OCI-M2 (cell line): ENCODE data around the gene VCPKMT.

Source experiments
- DNase-seq: peaks from one replicate; lab custom pipeline; 2025; ENCODE audit not compliant: unreplicated experiment; lab: John Stamatoyannopoulos, UW

The VCPKMT gene

DNA sequence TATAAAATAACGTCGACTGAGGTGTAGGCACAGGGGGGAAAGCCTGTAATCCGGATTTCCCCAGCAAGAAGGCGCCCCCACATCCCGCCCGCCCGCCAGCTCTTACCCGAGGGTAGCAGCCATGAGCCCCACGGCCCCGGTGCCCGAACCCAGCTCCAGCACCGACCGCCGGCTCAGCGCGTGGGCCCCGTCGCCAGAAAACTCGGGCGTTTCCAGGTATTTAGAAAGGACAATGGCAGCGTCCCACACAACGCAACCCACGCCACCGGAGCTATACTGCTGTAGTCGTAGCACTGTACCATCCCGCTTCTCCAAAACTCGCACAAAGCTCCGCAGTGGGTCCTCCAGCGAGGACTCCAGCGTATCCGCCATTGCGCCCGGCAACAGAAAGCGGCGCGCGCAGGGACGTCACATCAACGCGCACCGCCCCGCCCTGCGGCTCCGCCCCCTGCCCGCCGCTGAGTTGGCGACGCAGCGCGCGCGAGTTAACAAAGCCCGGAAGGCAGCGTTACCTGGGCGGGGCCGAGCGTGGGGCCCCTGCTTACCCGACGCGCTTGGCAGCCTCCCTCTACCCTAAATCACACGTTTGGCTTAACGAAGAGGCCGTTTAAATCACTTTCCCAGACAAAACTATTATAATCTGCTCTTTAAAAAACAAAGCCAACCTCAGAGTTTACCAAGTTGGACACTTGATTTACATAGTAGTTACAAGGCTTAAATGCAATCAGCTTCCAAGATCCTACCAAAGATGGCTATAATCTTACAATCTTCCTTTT lies at the start of gene VCPKMT:
TSS of gene VCPKMT (minus strand) at position 392 of the 776 bp plus-strand sequence. CDS start at position 372, 20 bp downstream.
- peak; percentile 73 for DNase-seq

DNA sequence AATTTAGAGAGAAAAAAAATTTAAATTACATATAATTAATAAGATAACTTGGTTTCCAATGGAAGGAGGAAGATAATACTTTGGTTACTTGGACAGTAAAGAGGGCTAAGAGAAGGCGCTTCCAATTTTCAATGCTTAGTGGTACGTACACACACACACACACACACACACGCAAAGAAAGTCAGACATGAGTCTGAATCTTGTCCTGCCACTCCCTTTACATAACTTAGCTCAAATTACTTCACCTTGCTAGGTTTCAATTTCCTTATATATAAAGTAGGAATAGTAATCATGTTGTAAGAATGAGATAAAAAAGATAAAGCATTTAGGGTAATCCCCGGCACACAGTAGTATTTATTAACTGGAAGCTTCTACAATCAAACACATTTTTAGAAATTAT lies 39.7 kb upstream of the VCPKMT start:
- no peak for DNase-seq

DNA sequence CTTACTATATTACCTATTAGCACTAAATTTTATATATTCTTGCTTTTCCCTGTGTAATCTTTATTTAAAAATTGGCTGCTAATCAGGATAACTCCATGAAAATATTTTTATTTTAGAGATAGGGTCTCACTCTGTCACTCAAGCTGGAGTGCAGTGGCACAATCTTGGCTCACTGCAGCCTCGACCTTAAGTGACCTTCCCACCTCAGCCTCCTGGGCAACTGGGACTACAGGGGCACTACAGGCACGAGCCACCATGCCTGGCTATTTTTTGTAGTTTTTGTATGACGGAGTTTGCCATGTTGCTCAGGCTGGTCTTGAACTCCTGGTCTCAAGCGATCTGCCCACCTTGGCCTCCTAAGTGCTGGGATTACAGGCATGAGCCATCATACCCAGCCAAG lies 32.4 kb upstream of the VCPKMT start:
- DNase-seq = no peak

DNA sequence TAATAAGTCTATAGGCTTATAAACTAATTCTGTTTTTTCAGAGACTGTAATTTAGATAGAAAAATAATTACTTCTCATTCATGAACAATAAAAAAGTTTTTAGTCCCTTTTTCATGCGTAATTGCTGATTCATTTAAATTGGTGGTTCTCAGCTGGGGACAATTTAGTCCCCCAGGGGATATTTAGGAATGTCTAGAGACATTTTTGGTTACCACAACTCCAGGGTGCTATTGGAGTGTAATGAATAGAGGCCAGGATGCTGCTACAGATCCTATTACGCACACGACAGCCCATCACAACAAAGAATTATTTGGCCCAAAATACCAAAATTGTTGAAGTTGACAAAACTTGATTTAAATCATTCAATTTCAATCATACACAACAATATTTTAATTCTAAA lies 22.8 kb upstream of the VCPKMT start:
- no peak for DNase-seq

DNA sequence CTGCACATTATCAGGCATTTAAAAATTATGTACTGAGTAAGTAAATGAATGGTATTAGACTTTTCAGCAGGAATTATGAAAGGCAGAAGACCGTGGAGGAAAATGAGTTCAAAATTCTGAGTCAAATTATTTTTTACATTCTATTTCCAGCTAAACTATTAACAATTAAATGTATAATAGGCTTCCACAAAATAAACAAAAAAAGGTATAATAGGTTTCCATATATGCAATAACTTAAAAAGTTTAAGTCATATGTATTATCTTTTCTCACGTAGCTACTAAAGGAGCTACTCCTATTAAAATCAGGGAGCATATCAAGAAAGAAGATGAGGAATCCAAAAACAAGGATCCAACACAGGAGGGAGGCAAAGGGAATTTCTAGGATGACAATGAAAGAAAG lies 11.4 kb upstream of the VCPKMT start:
- DNase-seq = no peak

DNA sequence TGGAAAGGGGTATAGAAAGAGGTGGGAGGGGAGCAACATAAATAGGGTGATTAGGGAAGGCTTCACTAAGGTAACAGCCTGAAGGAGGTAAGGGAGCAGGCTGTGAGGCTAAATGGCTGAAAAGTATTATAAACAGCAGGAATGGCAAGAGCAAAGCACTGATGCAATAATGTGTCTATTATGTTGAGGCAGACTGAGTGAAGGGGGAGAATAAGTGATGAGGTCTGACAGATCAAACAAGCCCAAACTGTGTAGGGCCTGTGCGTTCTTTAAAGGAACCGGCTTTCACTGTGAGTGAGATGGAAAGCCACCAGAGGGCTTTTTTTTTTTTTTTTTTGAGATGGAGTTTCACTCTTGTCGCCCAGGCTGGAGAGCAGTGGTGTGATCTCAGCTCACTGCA lies 6.7 kb upstream of the VCPKMT start:
- DNase-seq = no peak

DNA sequence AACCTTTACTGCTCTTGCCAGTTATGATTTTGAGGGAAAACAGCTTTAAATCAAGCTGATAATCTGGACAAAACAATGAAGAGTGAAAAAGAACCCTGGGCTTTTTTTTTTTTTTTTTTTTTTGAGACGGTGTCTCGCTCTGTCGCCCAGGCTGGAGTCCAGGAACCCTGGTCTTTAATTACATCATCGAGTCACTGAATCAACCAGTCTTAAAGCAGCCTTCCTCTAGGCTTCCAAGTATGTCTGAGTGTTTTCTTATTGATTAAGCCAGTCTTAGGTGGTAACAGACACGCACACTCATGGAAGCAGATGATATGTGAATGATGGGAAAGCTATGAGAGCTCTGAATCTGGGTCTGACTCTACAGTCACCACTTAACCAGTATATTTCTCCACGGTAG lies 5.9 kb upstream of the VCPKMT start:
- DNase-seq = no peak

DNA sequence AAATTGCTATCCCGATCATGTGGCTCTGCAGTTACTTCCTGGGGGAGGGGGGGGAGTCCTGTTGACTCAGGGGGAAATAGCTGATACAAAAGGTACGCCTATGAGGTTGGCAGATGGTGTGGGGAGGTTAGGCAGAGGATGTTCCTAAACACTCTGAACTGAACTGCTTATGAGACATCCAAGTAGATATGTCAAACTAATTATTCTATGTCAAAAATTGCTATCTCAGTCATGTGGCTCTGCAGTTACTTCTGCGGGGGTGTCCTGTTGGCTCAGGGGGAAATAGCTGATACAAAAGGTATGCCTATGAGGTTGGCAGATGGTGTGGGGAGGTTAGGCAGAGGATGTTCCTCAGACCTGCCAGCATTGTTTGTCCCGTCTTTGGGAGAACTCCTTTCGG lies 5.1 kb upstream of the VCPKMT start:
- DNase-seq = no peak

DNA sequence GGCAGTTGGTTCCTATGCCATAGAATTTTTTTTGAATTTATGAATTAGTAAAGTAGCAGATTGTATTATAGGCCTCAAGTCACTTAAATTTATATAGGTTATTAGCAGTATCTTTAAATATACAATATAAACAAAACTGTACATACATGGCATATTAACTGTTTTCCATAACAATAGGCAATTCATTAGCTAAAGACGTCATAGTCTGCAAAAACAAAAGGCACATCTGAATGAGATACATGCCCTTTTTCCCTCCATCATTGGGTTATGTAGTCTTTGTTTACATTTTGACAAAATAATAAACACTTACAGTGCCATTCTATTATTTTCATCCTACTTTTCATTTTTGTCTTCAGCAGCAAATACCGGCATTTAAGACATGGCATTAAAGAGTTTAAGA lies 1.1 kb upstream of the VCPKMT start:
- no peak for DNase-seq

DNA sequence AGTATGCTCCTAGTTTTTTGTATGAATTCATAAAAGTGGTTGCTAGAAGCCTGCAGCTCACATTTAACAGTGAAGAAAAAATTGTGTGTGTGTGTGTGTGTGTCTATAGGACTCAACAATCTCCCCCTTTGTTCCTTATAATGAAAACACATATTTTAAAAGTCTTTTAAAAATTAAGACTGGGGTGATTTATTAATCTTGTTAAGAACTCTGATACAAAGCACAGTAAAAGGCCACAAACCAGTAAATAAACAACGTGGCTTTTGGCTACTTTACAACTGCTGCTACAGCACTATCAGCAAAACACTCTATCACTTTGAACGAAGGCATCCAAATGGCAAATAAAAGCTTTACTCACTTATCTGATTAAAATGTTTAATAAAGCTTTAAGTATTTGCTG lies 594 bp upstream of the VCPKMT start:
- no peak for DNase-seq

DNA sequence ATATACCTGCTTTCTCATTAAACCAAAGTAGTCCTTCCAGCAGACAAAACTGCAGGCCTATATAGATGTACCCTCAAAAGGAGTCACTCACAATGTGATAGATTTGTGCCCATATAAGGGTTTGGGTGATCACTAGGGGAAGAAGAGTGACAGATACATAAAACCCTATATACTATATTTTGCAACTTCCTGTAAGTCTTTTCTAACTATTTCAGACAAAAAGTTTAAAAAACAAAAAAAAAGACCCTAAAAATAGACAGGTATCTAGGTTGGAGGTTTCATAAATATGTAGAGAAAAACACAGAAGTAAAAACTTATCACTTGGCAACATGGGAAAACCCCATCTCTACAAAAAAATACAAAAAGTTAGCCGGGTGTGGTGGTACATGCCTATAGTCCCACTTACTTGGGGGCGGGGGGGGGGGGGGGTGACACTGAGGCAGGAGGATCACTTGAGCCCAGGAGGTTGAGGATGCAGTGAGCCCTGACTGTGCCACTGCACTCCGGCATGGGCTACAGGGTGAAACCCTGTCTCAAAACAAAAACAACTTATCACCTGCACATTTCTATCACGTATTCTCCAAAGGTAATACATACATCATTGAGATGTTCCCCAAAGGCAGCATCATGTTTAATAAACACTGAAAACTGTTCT lies 2.9 kb downstream of the VCPKMT start:
- no peak for DNase-seq

DNA sequence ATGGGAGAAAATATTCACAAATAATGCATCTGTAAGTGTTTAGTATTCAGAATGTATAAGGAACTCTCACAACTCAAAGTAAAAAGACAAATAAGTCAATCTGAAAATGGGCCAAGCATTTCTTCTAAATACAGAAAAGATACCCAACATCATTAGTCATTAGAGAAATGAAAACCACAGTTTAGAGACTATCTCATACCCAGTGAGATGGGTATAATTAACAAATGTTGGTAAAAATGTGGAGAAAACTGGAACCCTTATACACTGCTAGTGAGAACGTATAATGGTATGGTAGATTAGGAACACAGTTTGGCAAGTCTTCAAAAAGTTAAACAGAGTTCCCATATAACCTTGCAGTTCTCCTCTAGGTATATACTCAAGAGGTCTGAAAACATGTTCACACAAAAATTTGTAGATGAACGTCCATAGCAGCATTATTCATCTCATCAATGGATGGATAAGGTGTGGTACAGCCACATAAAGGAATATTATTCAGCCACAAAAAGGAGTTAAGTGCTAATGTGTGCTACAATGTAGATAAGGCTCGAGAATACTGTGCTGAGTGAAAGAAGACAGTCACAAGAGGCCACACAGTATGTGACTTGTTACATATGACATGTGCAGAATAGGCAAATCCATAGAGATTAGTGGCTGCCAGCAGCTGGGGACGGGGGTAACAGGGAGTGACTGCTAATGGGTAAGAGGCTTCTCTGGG lies 5.9 kb downstream of the VCPKMT start:
- DNase-seq = no peak

DNA sequence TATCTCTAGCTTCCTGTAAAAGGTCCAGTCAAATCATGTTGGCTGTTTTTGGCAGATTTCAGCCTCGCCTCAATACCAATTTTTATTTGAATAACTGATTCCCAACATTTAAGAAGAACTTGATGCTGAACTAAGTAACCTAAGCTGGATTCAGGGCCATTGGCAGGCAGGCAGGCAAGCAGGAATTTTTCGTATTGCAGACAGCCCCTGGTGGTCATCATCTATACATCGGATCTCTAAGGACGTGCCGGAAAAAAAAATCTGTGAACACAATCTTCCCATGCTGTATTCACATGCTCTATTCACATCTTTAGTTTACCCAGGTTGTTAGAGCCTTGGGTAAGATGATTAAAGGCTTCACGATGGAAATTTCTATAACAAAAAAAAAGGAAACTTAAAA lies 7.0 kb downstream of the VCPKMT start:
- DNase-seq = no peak

DNA sequence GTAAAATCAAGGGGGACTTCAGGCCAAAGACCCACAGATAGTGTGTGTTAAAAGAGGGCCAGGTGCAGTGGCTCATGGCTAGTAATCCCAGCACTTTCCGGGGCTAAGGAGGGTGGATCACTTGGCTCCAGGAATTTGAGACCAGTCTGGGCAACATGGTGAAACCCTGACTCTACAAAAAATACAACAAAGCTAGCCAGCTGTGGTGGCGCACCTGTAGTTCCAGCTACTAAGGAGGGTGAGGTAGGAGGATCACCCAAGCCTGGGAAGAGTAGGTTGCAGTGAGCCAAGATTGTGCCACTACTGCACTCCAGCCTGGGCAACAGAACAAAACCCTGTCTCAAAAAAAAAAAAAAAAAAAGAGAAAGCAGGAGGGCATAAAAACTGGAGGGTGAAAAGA lies 8.5 kb downstream of the VCPKMT start:
- DNase-seq = no peak

DNA sequence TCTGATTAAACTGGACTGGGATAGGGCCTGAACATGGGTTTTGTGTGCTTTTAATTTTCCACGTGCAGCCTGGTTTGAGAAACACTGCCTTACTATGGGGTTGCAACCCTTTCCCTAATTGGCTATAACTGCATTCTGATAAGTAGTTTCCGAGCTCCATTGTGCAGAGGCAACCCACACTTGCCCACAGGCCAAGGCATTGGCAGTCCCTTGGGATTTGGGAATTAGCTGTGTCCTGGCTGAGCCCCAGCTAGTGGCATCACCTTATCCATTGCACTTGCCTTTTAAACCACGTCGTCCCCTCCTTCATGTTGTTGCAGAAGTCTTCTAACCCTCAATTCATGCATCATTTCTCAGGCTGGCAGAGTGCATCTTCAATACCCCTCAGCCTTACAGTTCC lies 10.2 kb downstream of the VCPKMT start:
- no peak for DNase-seq

DNA sequence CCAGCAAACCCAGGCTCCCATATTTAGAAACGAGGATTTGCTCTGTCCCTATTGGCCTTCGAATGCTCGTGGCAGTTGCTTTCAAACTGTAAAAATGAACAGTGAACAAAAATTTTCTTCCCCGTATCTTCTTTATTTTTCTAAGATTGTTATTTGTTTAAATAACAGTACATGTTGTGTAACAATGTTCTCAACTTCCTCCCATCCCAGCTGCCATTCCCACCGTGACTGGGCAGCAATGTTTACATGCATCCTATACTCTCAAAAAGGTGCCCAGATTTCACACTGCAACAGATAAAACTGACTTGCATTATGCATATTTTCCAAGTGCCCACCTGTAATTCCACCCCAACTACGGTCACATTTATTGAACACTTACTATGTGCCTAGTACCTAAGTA lies 12.8 kb downstream of the VCPKMT start:
- DNase-seq = no peak

DNA sequence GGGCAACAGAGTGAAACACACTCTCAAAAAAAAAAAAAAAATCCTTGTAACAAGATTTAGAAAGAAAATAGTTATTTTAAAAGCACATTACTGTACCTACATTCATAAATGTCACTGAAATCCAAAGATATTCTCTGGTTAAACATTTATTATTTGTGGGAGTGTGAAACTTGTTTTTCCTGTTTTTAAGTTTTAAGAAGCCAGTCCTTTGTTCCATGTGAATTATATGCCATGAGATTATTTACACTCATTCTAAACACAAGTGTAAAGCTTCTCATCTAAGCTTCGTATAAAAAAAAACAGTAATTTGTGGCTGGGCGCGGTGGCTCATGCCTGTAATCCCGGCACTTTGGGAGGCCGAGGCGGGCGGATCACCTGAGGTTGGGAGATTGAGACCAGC lies 15.0 kb downstream of the VCPKMT start:
- no peak for DNase-seq

DNA sequence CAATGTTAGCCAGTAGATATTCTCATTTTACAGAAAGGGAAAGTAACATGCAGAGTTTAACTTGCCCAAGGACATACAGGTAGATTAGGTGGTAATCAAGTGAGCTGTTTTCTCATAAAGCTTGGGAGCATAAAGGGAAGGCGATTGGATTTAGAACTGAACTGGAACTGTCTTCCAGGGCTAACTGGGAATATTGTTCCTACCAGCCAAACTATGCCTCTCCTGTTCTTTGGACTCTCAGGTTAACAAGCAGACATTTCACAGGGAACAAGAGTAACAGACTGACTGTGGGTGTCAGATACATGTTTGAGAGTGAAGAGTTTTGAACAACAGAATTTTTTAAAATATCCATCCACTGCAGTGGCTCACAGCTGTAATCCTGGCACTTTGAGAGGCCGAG lies 15.6 kb downstream of the VCPKMT start:
- no peak for DNase-seq

DNA sequence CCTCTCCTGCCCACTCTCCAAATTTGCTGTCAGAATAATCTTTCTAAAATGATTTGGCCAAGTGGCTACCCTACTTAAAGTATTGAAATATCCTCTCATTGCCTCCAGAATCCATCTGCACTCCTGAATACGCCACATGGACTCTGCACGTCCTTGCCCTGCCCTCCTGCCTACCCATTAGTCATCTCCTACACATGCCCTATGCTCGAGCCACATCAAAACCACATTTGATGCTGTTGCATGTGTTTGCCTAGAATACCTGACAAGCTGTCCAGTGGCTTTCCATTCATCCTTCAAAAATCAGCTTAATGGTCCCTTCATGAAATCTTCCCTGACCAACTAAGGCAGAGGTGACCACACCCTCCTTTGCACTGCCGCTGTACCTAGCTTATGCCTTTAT lies 17.0 kb downstream of the VCPKMT start:
- no peak for DNase-seq

DNA sequence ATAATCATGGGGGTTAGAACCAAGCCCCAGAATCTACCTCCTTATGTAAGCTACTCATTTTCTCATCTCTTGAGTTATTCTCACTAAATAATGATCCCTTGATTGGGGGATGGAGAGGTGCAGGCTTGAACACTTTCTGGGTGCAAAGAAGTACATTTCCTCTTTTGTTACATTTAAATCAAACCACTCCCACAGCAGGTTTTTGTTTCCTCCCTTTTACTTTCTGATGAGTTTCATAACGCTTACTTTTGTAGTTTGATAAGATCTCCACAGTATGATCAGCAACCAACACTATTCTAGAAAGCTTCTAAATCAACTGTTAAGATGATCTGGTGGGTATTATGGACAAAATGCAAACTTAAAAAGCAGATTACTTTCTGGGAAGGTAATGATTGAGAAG lies 20.5 kb downstream of the VCPKMT start:
- no peak for DNase-seq

DNA sequence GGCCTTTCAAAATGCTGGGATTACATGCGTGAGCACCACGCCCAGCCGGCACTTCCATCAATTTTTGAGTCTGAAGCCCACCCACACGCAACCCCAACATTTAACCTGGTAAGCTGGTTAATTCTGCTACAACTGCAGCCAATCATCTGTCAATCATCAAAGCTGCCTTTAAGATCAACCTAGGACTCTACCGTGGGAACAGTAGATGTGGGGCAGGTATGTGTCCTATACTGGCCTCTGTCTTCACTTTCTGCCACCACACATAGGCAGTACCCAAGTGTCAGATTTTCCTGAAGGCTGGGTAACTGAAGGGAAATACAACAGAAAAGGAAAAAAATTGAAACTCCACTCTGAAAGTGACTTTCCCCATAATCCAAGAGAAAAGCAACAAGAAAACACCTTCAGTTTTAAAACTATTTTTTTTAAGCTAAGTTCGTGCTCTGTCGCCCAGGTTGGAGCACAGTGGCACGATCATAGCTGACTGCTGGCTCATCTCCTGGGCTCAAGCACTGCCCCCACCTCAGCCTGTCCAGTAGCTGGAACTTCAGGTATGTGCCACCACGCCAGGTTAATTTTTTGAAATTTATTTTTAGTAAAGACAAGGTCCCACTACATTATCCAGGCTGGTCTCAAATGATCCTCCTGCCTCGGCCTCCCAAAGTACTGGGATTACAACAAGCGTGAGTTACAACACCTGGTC lies 22.2 kb downstream of the VCPKMT start:
- DNase-seq = no peak

DNA sequence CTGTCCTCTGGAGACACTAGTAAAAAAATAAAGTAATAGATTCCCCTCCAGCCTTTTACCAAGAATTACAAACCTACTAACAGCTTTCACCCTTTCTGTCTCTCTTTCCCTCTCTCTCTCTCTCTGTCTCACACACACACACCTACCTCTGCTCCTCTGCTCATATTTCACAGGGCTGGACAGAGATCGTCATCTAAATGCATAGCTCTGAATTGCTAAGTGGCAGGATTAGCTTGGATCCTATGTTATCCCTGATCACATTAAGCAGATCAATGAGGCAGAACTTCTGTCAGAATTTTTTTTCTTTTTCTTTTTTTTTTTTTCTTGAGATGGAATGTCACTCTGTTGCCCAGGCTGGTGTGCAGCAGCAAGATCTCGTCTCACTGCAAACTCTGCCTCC lies 22.9 kb downstream of the VCPKMT start:
- DNase-seq = no peak
